H1 (cell line): ENCODE data around the gene TOMM40. TPM values are rescaled to one million over a fixed set of nuclear protein-coding genes. Genes with fewer than 3 reads are reported as not detected.

Experiments used
- BRCA1 ChIP-seq: IDR thresholded peaks from 2 replicates; pipeline ENCODE4 v1.6.1; 2012; ENCODE audit warnings: low read depth, low read length, improper control_type of control experiment
- CHD1 ChIP-seq: IDR thresholded peaks from 2 replicates; pipeline ENCODE4 v1.6.1; 2012; ENCODE audit warnings: low read depth, low read length, improper control_type of control experiment
- CTBP2 ChIP-seq: IDR thresholded peaks from 2 replicates; pipeline ENCODE4 v1.7.0; 2011; ENCODE audit warnings: borderline replicate concordance, mild to moderate bottlenecking, moderate library complexity, mixed read lengths, low read length; ENCODE audit not compliant: insufficient read depth, insufficient read length
- EGR1 ChIP-seq: IDR thresholded peaks from 2 replicates; pipeline ENCODE4 v1.6.1; 2011; ENCODE audit warnings: low read depth, low read length, borderline replicate concordance
- FOSL1 ChIP-seq: IDR thresholded peaks from 2 replicates; pipeline ENCODE4 v1.6.1; 2011; ENCODE audit warnings: mild to moderate bottlenecking, low read depth, low read length, moderate library complexity; ENCODE audit not compliant: insufficient read depth
- KDM5A ChIP-seq: fragments of 200-600 bp; IDR thresholded peaks from 2 replicates; pipeline ENCODE4 v1.7.1; 2012; ENCODE audit warnings: mild to moderate bottlenecking, low read length, inconsistent platforms, mixed read lengths
- RBBP5 ChIP-seq: IDR thresholded peaks from 2 replicates; pipeline ENCODE4 v1.7.1; 2012; ENCODE audit warnings: low read depth, mild to moderate bottlenecking, inconsistent platforms, low read length, moderate library complexity, borderline replicate concordance
- SIN3A ChIP-seq, 2 experiments: IDR thresholded peaks in 1 of 2; conservative IDR thresholded peaks in 1 of 2; 2 replicates each; pipeline ENCODE4 v1.6.1; 2011 to 2012; ENCODE audit warnings: low read length in 2 of 2, improper control_type of control experiment in 1 of 2, low read depth in 1 of 2, mild to moderate bottlenecking in 1 of 2
- SP1 ChIP-seq: IDR thresholded peaks from 2 replicates; pipeline ENCODE4 v1.6.1; 2011; ENCODE audit warnings: low read depth, low read length
- polyA plus RNA-seq, 7 experiments: library from polyadenylated mRNA; depleted of rRNA in 3 of 7; stranded (reverse) in 5 of 7; unstranded in 2 of 7; fragments of >200 nt in 5 of 7; fragments of 200-250 nt in 2 of 7; gene quantifications; 1 replicate in 5 of 7; 2 replicates in 1 of 7; 4 replicates in 1 of 7; pipeline versions ENCODE4 v1.2.1 to v1.2.3, GENCODE V29; 2011 to 2013; ENCODE audit warnings: missing spikeins in 2 of 7, mixed read lengths in 2 of 7
- total RNA-seq: library from RNA; stranded (reverse); fragmentation: NEBNext Ultra II Directional; extraction: Animal tissue kit (Norgen Biotek cat#: 25700); gene quantifications from 2 replicates; pipeline ENCODE4 v1.2.1, GENCODE V29; 2021
- TF ChIP-seq, protein P1 (sequence below): fragments of 300-600 bp; sonication (generic); IDR thresholded peaks from 2 replicates; pipeline ENCODE4 v1.7.1; 2012; ENCODE audit warnings: low read length, moderate library complexity, mild to moderate bottlenecking, inconsistent platforms; ENCODE audit not compliant: insufficient replicate concordance

Gene TOMM40
- total and polyA plus RNA-seq, 2 of the 8 experiments (the other 6 are each of a cell fraction or from before 2014, with no cell fraction given), result 154 to 179 TPM

DNA sequence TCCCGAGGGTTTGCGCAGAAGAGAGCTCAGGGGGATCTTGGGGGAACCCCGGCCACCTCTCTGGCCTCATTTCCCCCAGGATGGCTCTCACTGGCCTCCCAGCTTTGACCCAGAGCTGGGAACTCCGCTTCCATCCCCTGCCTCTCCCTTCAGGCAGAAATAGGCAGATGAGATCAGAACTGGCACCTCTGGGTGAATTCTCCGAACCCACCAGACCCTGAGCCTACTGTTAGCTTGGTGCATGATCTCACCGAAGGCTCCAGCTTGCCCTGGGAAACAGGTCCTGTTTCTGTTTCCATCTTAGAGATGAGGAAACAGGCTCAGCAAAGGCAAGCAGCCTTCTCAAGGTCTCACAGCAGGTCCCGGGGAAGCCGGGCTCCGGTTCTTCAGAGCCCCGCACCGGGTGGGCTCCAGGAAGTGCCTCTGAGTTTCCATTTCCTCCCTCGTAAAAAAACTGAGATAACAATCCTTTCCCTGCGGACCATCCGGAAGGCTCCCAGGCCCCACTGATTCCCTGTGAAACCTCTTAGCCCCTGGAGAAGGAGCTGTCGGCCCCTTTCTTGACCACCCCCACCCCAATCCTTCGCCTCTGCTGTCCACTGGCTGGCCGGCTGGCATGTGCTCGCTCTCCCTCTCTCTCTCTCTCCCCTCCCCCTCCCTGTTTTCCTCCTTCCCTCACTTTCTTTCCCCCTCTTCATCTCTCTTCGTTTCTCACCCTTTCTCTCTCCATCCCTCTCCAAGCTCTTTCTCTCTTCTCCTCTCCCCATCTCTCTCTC lies 42.8 kb upstream of the TOMM40 start (continued):
- TF ChIP-seq, protein P1, sequence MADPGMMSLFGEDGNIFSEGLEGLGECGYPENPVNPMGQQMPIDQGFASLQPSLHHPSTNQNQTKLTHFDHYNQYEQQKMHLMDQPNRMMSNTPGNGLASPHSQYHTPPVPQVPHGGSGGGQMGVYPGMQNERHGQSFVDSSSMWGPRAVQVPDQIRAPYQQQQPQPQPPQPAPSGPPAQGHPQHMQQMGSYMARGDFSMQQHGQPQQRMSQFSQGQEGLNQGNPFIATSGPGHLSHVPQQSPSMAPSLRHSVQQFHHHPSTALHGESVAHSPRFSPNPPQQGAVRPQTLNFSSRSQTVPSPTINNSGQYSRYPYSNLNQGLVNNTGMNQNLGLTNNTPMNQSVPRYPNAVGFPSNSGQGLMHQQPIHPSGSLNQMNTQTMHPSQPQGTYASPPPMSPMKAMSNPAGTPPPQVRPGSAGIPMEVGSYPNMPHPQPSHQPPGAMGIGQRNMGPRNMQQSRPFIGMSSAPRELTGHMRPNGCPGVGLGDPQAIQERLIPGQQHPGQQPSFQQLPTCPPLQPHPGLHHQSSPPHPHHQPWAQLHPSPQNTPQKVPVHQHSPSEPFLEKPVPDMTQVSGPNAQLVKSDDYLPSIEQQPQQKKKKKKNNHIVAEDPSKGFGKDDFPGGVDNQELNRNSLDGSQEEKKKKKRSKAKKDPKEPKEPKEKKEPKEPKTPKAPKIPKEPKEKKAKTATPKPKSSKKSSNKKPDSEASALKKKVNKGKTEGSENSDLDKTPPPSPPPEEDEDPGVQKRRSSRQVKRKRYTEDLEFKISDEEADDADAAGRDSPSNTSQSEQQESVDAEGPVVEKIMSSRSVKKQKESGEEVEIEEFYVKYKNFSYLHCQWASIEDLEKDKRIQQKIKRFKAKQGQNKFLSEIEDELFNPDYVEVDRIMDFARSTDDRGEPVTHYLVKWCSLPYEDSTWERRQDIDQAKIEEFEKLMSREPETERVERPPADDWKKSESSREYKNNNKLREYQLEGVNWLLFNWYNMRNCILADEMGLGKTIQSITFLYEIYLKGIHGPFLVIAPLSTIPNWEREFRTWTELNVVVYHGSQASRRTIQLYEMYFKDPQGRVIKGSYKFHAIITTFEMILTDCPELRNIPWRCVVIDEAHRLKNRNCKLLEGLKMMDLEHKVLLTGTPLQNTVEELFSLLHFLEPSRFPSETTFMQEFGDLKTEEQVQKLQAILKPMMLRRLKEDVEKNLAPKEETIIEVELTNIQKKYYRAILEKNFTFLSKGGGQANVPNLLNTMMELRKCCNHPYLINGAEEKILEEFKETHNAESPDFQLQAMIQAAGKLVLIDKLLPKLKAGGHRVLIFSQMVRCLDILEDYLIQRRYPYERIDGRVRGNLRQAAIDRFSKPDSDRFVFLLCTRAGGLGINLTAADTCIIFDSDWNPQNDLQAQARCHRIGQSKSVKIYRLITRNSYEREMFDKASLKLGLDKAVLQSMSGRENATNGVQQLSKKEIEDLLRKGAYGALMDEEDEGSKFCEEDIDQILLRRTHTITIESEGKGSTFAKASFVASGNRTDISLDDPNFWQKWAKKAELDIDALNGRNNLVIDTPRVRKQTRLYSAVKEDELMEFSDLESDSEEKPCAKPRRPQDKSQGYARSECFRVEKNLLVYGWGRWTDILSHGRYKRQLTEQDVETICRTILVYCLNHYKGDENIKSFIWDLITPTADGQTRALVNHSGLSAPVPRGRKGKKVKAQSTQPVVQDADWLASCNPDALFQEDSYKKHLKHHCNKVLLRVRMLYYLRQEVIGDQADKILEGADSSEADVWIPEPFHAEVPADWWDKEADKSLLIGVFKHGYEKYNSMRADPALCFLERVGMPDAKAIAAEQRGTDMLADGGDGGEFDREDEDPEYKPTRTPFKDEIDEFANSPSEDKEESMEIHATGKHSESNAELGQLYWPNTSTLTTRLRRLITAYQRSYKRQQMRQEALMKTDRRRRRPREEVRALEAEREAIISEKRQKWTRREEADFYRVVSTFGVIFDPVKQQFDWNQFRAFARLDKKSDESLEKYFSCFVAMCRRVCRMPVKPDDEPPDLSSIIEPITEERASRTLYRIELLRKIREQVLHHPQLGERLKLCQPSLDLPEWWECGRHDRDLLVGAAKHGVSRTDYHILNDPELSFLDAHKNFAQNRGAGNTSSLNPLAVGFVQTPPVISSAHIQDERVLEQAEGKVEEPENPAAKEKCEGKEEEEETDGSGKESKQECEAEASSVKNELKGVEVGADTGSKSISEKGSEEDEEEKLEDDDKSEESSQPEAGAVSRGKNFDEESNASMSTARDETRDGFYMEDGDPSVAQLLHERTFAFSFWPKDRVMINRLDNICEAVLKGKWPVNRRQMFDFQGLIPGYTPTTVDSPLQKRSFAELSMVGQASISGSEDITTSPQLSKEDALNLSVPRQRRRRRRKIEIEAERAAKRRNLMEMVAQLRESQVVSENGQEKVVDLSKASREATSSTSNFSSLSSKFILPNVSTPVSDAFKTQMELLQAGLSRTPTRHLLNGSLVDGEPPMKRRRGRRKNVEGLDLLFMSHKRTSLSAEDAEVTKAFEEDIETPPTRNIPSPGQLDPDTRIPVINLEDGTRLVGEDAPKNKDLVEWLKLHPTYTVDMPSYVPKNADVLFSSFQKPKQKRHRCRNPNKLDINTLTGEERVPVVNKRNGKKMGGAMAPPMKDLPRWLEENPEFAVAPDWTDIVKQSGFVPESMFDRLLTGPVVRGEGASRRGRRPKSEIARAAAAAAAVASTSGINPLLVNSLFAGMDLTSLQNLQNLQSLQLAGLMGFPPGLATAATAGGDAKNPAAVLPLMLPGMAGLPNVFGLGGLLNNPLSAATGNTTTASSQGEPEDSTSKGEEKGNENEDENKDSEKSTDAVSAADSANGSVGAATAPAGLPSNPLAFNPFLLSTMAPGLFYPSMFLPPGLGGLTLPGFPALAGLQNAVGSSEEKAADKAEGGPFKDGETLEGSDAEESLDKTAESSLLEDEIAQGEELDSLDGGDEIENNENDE, result no peak
- no peak for TF ChIP-seq KDM5A
- TF ChIP-seq SP1, result no peak
- no peak for TF ChIP-seq CHD1
- 0 out of 2 replicates have a peak, but pooled peaks have one; percentile 14 for TF ChIP-seq RBBP5
- peak; percentile 64 to 76; a peak in 3 of 4 replicates for TF ChIP-seq SIN3A (conservative IDR thresholded peaks at IDR 0.05 in 1 of 2, IDR thresholded peaks at IDR 0.05 in 1 of 2; ENCODE audit: low read depth in 1 of 2, low read length in 2 of 2)
- TF ChIP-seq FOSL1, result no peak
- TF ChIP-seq EGR1, result peak; percentile 82
- TF ChIP-seq CTBP2, result peak; percentile 93
- TF ChIP-seq BRCA1, result no peak
